ENCODE results near the gene SIX1. TPM values are rescaled to one million over a fixed set of nuclear protein-coding genes. Genes with fewer than 3 reads are reported as not detected.

Gene SIX1
- total and polyA plus RNA-seq, 4 donors = 0.10 to 10.6 (median 1.9) TPM

- Histone ChIP-seq H3K27me3 (ENCODE audit: control insufficient read depth in 1 of 2, insufficient read depth in 2 of 2, low read length in 1 of 2) (no peaks in the 10 kb centered on the region), H3K27ac (ENCODE audit: low read depth in 1 of 2, low read length in 2 of 2) (no peak overlapping the region), H3K4me3 (ENCODE audit: low read length in 2 of 2) (no peak overlapping the region), H3K4me1 (ENCODE audit: control insufficient read depth in 1 of 2, insufficient read depth in 2 of 2, low read length in 2 of 2) (no peaks in the 10 kb centered on the region), H3K36me3 (ENCODE audit: control insufficient read depth in 1 of 2, insufficient read depth in 2 of 2, low read length in 1 of 2) (no peaks in the 10 kb centered on the region), H3K9me3 (ENCODE audit: control insufficient read depth, low read length) (peaks cover 2% of the 10 kb centered on the region)
- DNase-seq (no peak), ATAC-seq (ENCODE audit: low FRiP score) (no peak)
- intact Hi-C loops (cut with DNase I) = no loop called here
These were observed 28.4 kb upstream of the SIX1 start for GRCh38 chr14:60677701-60678100.

- no peak for ATAC-seq (ENCODE audit: low FRiP score)
- Histone ChIP-seq H3K27ac (ENCODE audit: low read depth in 1 of 2, low read length in 2 of 2) (no peak overlapping the region), H3K36me3 (ENCODE audit: control insufficient read depth in 1 of 2, insufficient read depth in 2 of 2, low read length in 1 of 2) (no peaks in the 10 kb centered on the region), H3K4me3 (ENCODE audit: low read length in 2 of 2) (no peak overlapping the region), H3K9me3 (ENCODE audit: control insufficient read depth, low read length) (no peaks in the 10 kb centered on the region), H3K27me3 (ENCODE audit: control insufficient read depth in 1 of 2, insufficient read depth in 2 of 2, low read length in 1 of 2) (no peaks in the 10 kb centered on the region), H3K4me1 (ENCODE audit: control insufficient read depth in 1 of 2, insufficient read depth in 2 of 2, low read length in 2 of 2) (no peaks in the 10 kb centered on the region)
- WGBS, 2 donors = 65 to 66% methylated on average over 3 of the region's 3 CpGs
- DNase-seq = no peak
- intact Hi-C loops (cut with DNase I) = no loop called here
These were observed 21.7 kb upstream of the SIX1 start for GRCh38 chr14:60670989-60671388.

- no peak overlapping the region for H3K27ac ChIP-seq (ENCODE audit: low read depth in 1 of 2, low read length in 2 of 2)
- H3K4me1 ChIP-seq (ENCODE audit: control insufficient read depth in 1 of 2, insufficient read depth in 2 of 2, low read length in 2 of 2) = no peaks in the 10 kb centered on the region
- H3K9me3 ChIP-seq (ENCODE audit: control insufficient read depth, low read length) = no peaks in the 10 kb centered on the region
- H3K36me3 ChIP-seq (ENCODE audit: control insufficient read depth in 1 of 2, insufficient read depth in 2 of 2, low read length in 1 of 2) = no peaks in the 10 kb centered on the region
- no peaks in the 10 kb centered on the region for H3K27me3 ChIP-seq (ENCODE audit: control insufficient read depth in 1 of 2, insufficient read depth in 2 of 2, low read length in 1 of 2)
- intact Hi-C loops (cut with DNase I) = no loop called here
- DNase-seq (no peak), ATAC-seq (ENCODE audit: low FRiP score) (no peak)
- 84 to 86% methylated on average over 5 of the region's 5 CpGs for WGBS, 2 donors
- no peak overlapping the region for H3K4me3 ChIP-seq (ENCODE audit: low read length in 2 of 2)
These were observed 19.3 kb upstream of the SIX1 start for GRCh38 chr14:60668431-60669112.

GRCh38 chr14:60665177-60665550 lies 15.9 kb upstream of the SIX1 start:
- H3K27ac ChIP-seq (ENCODE audit: low read depth in 1 of 2, low read length in 2 of 2) = no peak overlapping the region
- no peaks in the 10 kb centered on the region for H3K4me1 ChIP-seq (ENCODE audit: control insufficient read depth in 1 of 2, insufficient read depth in 2 of 2, low read length in 2 of 2)
- H3K9me3 ChIP-seq (ENCODE audit: control insufficient read depth, low read length) = no peaks in the 10 kb centered on the region
- H3K4me3 ChIP-seq (ENCODE audit: low read length in 2 of 2) = no peak overlapping the region
- no peak for DNase-seq
- 42 to 45% methylated on average over 3 of the region's 3 CpGs for WGBS, 2 donors
- H3K36me3 ChIP-seq (ENCODE audit: control insufficient read depth in 1 of 2, insufficient read depth in 2 of 2, low read length in 1 of 2) = no peaks in the 10 kb centered on the region
- no peaks in the 10 kb centered on the region for H3K27me3 ChIP-seq (ENCODE audit: control insufficient read depth in 1 of 2, insufficient read depth in 2 of 2, low read length in 1 of 2)
- intact Hi-C loops (cut with DNase I) = no loop called here
- ATAC-seq (ENCODE audit: low FRiP score) = no peak

- no peaks in the 10 kb centered on the region for H3K4me1 ChIP-seq (ENCODE audit: control insufficient read depth in 1 of 2, insufficient read depth in 2 of 2, low read length in 2 of 2)
- H3K9me3 ChIP-seq (ENCODE audit: control insufficient read depth, low read length) = no peaks in the 10 kb centered on the region
- no peak overlapping the region for H3K4me3 ChIP-seq (ENCODE audit: low read length in 2 of 2)
- intact Hi-C loops (cut with DNase I) = no loop called here
- H3K27me3 ChIP-seq (ENCODE audit: control insufficient read depth in 1 of 2, insufficient read depth in 2 of 2, low read length in 1 of 2) = no peaks in the 10 kb centered on the region
- H3K27ac ChIP-seq (ENCODE audit: low read depth in 1 of 2, low read length in 2 of 2) = no peak overlapping the region
- H3K36me3 ChIP-seq (ENCODE audit: control insufficient read depth in 1 of 2, insufficient read depth in 2 of 2, low read length in 1 of 2) = no peaks in the 10 kb centered on the region
- 80 to 81% methylated on average over 1 of the region's 1 CpG for WGBS, 2 donors
- no peak for DNase-seq
- ATAC-seq (ENCODE audit: low FRiP score) = no peak
These were observed 13.7 kb upstream of the SIX1 start for GRCh38 chr14:60662982-60663381.

- WGBS, 2 donors = 82 to 93% methylated on average over 1 of the region's 1 CpG
- intact Hi-C loops (cut with DNase I) = no loop called here
- Histone ChIP-seq H3K27ac (ENCODE audit: low read depth in 1 of 2, low read length in 2 of 2) (no peak overlapping the region), H3K27me3 (ENCODE audit: control insufficient read depth in 1 of 2, insufficient read depth in 2 of 2, low read length in 1 of 2) (no peaks in the 10 kb centered on the region), H3K9me3 (ENCODE audit: control insufficient read depth, low read length) (no peaks in the 10 kb centered on the region), H3K4me1 (ENCODE audit: control insufficient read depth in 1 of 2, insufficient read depth in 2 of 2, low read length in 2 of 2) (no peaks in the 10 kb centered on the region), H3K4me3 (ENCODE audit: low read length in 2 of 2) (no peak overlapping the region), H3K36me3 (ENCODE audit: control insufficient read depth in 1 of 2, insufficient read depth in 2 of 2, low read length in 1 of 2) (no peaks in the 10 kb centered on the region)
- ATAC-seq (ENCODE audit: low FRiP score) = no peak
- DNase-seq = no peak
These were observed 12.4 kb upstream of the SIX1 start for GRCh38 chr14:60661721-60662120.

- Histone ChIP-seq H3K9me3 (ENCODE audit: control insufficient read depth, low read length) (peaks cover 1% of the 10 kb centered on the region), H3K27me3 (ENCODE audit: control insufficient read depth in 1 of 2, insufficient read depth in 2 of 2, low read length in 1 of 2) (no peaks in the 10 kb centered on the region), H3K36me3 (ENCODE audit: control insufficient read depth in 1 of 2, insufficient read depth in 2 of 2, low read length in 1 of 2) (no peaks in the 10 kb centered on the region), H3K4me3 (ENCODE audit: low read length in 2 of 2) (no peak overlapping the region), H3K27ac (ENCODE audit: low read depth in 1 of 2, low read length in 2 of 2) (no peak overlapping the region), H3K4me1 (ENCODE audit: control insufficient read depth in 1 of 2, insufficient read depth in 2 of 2, low read length in 2 of 2) (no peaks in the 10 kb centered on the region)
- ATAC-seq (ENCODE audit: low FRiP score) (no peak), DNase-seq (no peak)
- intact Hi-C loops (cut with DNase I) = loop anchor here in 1 of 2 donors (5.0 kb wide), 1 partner anchor 63 kb away; the partner anchor contains the start of gene SIX4
- 76 to 80% methylated on average over 4 of the region's 4 CpGs for WGBS, 2 donors
These were observed 9.8 kb upstream of the SIX1 start for GRCh38 chr14:60658909-60659585.

GRCh38 chr14:60658211-60658690 lies 9.0 kb upstream of the SIX1 start:
- H3K4me3 ChIP-seq (ENCODE audit: low read length in 2 of 2) = no peak overlapping the region
- ATAC-seq (ENCODE audit: low FRiP score) = no peak
- H3K9me3 ChIP-seq (ENCODE audit: control insufficient read depth, low read length) = peaks cover 1% of the 10 kb centered on the region
- H3K36me3 ChIP-seq (ENCODE audit: control insufficient read depth in 1 of 2, insufficient read depth in 2 of 2, low read length in 1 of 2) = no peaks in the 10 kb centered on the region
- 50 to 57% methylated on average over 10 of the region's 10 CpGs for WGBS, 2 donors
- H3K4me1 ChIP-seq (ENCODE audit: control insufficient read depth in 1 of 2, insufficient read depth in 2 of 2, low read length in 2 of 2) = no peaks in the 10 kb centered on the region
- intact Hi-C loops (cut with DNase I) = loop anchor here in 1 of 2 donors (5.0 kb wide), 1 partner anchor 64 kb away; the partner anchor contains the start of gene SIX4
- no peaks in the 10 kb centered on the region for H3K27me3 ChIP-seq (ENCODE audit: control insufficient read depth in 1 of 2, insufficient read depth in 2 of 2, low read length in 1 of 2)
- DNase-seq = no peak
- no peak overlapping the region for H3K27ac ChIP-seq (ENCODE audit: low read depth in 1 of 2, low read length in 2 of 2)

All from aorta (tissue), 5 donors.